A172 (cell line): ENCODE measurements around the gene MRPL33. TPM values are rescaled to one million over a fixed set of nuclear protein-coding genes. Genes with fewer than 3 reads are reported as not detected.
"Not testable (repeated sequence)": the region's sequence is repeated elsewhere in the genome, so short reads cannot be mapped to it uniquely, and the experiment has no call there.

Source experiments
- DNase-seq: peaks from one replicate; pipeline ENCODE4 v3.0.0-alpha.2; 2015; ENCODE audit warnings: low spot score
- total RNA-seq: library from RNA; depleted of rRNA; stranded (reverse); fragments of >200 nt; shearing (Covaris generic); gene quantifications from 2 replicates; pipeline ENCODE4 v1.2.3, GENCODE V29; 2014

Gene MRPL33
- total RNA-seq, 1 experiment from 2014 or later = 237 TPM

- no peak for DNase-seq
Observed at GRCh38 chr2:27741673-27742072, 29.8 kb upstream of the MRPL33 start.

- DNase-seq = no peak
Observed at GRCh38 chr2:27742571-27742970, 28.9 kb upstream of the MRPL33 start.

- DNase-seq = not testable (repeated sequence)
Observed at GRCh38 chr2:27745494-27745893, 26.0 kb upstream of the MRPL33 start.

- DNase-seq = no peak
Observed at GRCh38 chr2:27746325-27746724, 25.2 kb upstream of the MRPL33 start.

- no peak for DNase-seq
Observed at GRCh38 chr2:27747827-27748352, 23.6 kb upstream of the MRPL33 start.

- DNase-seq = not testable (repeated sequence)
Observed at GRCh38 chr2:27748803-27749554, 22.5 kb upstream of the MRPL33 start.

- DNase-seq = no peak
Observed at GRCh38 chr2:27751377-27751776, 20.1 kb upstream of the MRPL33 start.

- no peak for DNase-seq
Observed at GRCh38 chr2:27752551-27753237, 18.8 kb upstream of the MRPL33 start.

GRCh38 chr2:27754138-27754588, 17.4 kb upstream of the MRPL33 start:
- peak; percentile 80 for DNase-seq

GRCh38 chr2:27754831-27755230, 16.7 kb upstream of the MRPL33 start:
- DNase-seq = no peak

GRCh38 chr2:27756091-27756490, 15.4 kb upstream of the MRPL33 start:
- DNase-seq = no peak

GRCh38 chr2:27756544-27757498, 14.7 kb upstream of the MRPL33 start:
- DNase-seq = no peak

- DNase-seq = no peak
Observed at GRCh38 chr2:27762951-27763906, 8.3 kb upstream of the MRPL33 start.

GRCh38 chr2:27763907-27764267, 7.6 kb upstream of the MRPL33 start:
- no peak for DNase-seq

- not testable (repeated sequence) for DNase-seq
Observed at GRCh38 chr2:27764526-27764925, 7.0 kb upstream of the MRPL33 start.

GRCh38 chr2:27765621-27766286, 5.8 kb upstream of the MRPL33 start:
- DNase-seq = no peak

- DNase-seq = no peak
Observed at GRCh38 chr2:27766287-27766661, 5.2 kb upstream of the MRPL33 start.

- DNase-seq = no peak
Observed at GRCh38 chr2:27771202-27771547, 344 bp upstream of the MRPL33 start.

- no peak for DNase-seq
Observed at GRCh38 chr2:27772804-27773203, 1.3 kb downstream of the MRPL33 start.

- no peak for DNase-seq
Observed at GRCh38 chr2:27773959-27774358, 2.4 kb downstream of the MRPL33 start.
